Caco-2 (cell line): ENCODE results near the gene CXCL12. TPM values are rescaled to one million over a fixed set of nuclear protein-coding genes. Genes with fewer than 3 reads are reported as not detected.

Experiments
- BruUV-seq: library from RNA; stranded (reverse); fragments of 400-500 nt; replicated peaks from 2 replicates; lab custom pipeline; 2021; lab: Mats Ljungman, UMichigan
- CTCF ChIA-PET: fragments of 300-600 bp; sonication (Branson Sonifier 250); formaldehyde crosslinking; loops from one replicate; lab custom pipeline; 2022; ENCODE audit warnings: antibody characterized with exemption; lab: Charles Lee
- POLR2A ChIA-PET: fragments of 300-600 bp; sonication (Branson Sonifier 250); formaldehyde crosslinking; loops from one replicate; lab custom pipeline; 2022; ENCODE audit warnings: antibody characterized with exemption; lab: Charles Lee
- DNase-seq, 2 experiments: peaks; one replicate each; pipeline versions ENCODE4 v3.0.0 to v3.0.0-alpha.2; 2020 to 2022
- H3K27me3 ChIP-seq: replicated peaks from 2 replicates; pipeline ENCODE4 v1.6.0; 2011; ENCODE audit warnings: low read length; ENCODE audit not compliant: control insufficient read depth, insufficient read depth
- H3K36me3 ChIP-seq: 2 replicates; pipeline ENCODE4 v1.5.1; 2011; ENCODE audit warnings: low read length; ENCODE audit not compliant: control insufficient read depth, insufficient read depth
- H3K4me1 ChIP-seq: fragments of 250-450 bp; sonication (Bioruptor Pico); 2 replicates; pipeline ENCODE4 v1.5.1; 2020; ENCODE audit warnings: mild to moderate bottlenecking
- H3K4me3 ChIP-seq: 2 replicates; pipeline ENCODE4 v1.5.1; 2011; ENCODE audit warnings: low read depth, mild to moderate bottlenecking, control low read depth, low read length
- H3K9me3 ChIP-seq: fragments of 250-450 bp; sonication (Bioruptor Pico); 2 replicates; pipeline ENCODE4 v1.5.1; 2020; ENCODE audit warnings: mild to moderate bottlenecking, moderate library complexity
- H3K27ac Mint-ChIP-seq: one replicate; pipeline ENCODE4 v1.8.0; 2022; ENCODE audit warnings: mixed read lengths; ENCODE audit not compliant: unreplicated experiment
- H3K27me3 Mint-ChIP-seq: one replicate; pipeline ENCODE4 v1.8.0; 2022; ENCODE audit warnings: mixed read lengths; ENCODE audit not compliant: insufficient read depth, unreplicated experiment
- H3K36me3 Mint-ChIP-seq: one replicate; pipeline ENCODE4 v1.8.0; 2022; ENCODE audit warnings: mild to moderate bottlenecking, mixed read lengths; ENCODE audit not compliant: insufficient read depth, unreplicated experiment
- H3K4me1 Mint-ChIP-seq: one replicate; pipeline ENCODE4 v1.8.0; 2022; ENCODE audit warnings: low read depth, mixed read lengths; ENCODE audit not compliant: unreplicated experiment
- H3K4me3 Mint-ChIP-seq: one replicate; pipeline ENCODE4 v1.8.0; 2022; ENCODE audit warnings: mild to moderate bottlenecking, moderate library complexity, mixed read lengths; ENCODE audit not compliant: unreplicated experiment
- H3K9me3 Mint-ChIP-seq: one replicate; pipeline ENCODE4 v1.8.0; 2022; ENCODE audit warnings: mixed read lengths; ENCODE audit not compliant: unreplicated experiment
- CTCF ChIP-seq, 2 experiments: fragments of 200-600 bp in 1 of 2; IDR thresholded peaks; 1 replicate in 1 of 2; 2 replicates in 1 of 2; pipeline versions ENCODE4 v1.5.1 to v1.8.0; 2011 to 2022; ENCODE audit warnings: antibody characterized with exemption in 1 of 2, control low read depth in 1 of 2, inconsistent platforms in 1 of 2, low read depth in 1 of 2, low read length in 1 of 2, mild to moderate bottlenecking in 1 of 2, moderate library complexity in 1 of 2; ENCODE audit not compliant: insufficient read depth in 1 of 2, severe bottlenecking in 1 of 2, unreplicated experiment in 1 of 2
- intact Hi-C: fragments of 100-400 bp; cut with micrococcal nuclease; formaldehyde crosslinking; loops from one replicate; pipeline ENCODE4 v1.10.0; 2022; ENCODE audit not compliant: unreplicated experiment
- total RNA-seq: library from RNA; stranded (reverse); gene quantifications from 2 replicates; pipeline ENCODE4 v1.2.3, GENCODE V29; 2022

Gene CXCL12
- total RNA-seq, 1 experiment from 2014 or later, result 0.27 TPM

GRCh38 chr10:44424298-44424697, 39.4 kb upstream of the CXCL12 start:
- intact Hi-C loops, result no loop called here
- Mint-ChIP-seq H3K9me3 (peaks cover 1% of the 10 kb centered on the region), H3K27me3 (no peaks in the 10 kb centered on the region), H3K4me3 (no peak overlapping the region), H3K4me1 (no peaks in the 10 kb centered on the region), H3K27ac (no peak overlapping the region), H3K36me3 (no peaks in the 10 kb centered on the region)
- H3K4me3 ChIP-seq, result no peak overlapping the region
- CTCF ChIA-PET, result no interaction called here
- no peak for TF ChIP-seq CTCF (IDR thresholded peaks at IDR 0.05; ENCODE audit: insufficient read depth in 1 of 2, low read depth in 1 of 2, low read length in 1 of 2, severe bottlenecking in 1 of 2, unreplicated experiment in 1 of 2)
- BruUV-seq, result no TSS peak
- no peaks in the 10 kb centered on the region for H3K9me3 ChIP-seq
- no peaks in the 10 kb centered on the region for H3K36me3 ChIP-seq
- no peak for DNase-seq
- POLR2A ChIA-PET, result no interaction called here
- H3K4me1 ChIP-seq, result no peaks in the 10 kb centered on the region
- no peaks in the 10 kb centered on the region for H3K27me3 ChIP-seq

- H3K27ac Mint-ChIP-seq, result no peak overlapping the region
- BruUV-seq, result no TSS peak
- no peak overlapping the region for H3K4me3 Mint-ChIP-seq
- Histone ChIP-seq H3K36me3 (no peaks in the 10 kb centered on the region), H3K4me1 (no peaks in the 10 kb centered on the region), H3K4me3 (no peak overlapping the region), H3K9me3 (no peaks in the 10 kb centered on the region), H3K27me3 (no peaks in the 10 kb centered on the region)
- H3K36me3 Mint-ChIP-seq, result no peaks in the 10 kb centered on the region
- H3K9me3 Mint-ChIP-seq, result no peaks in the 10 kb centered on the region
- CTCF ChIA-PET, result no interaction called here
- no peak for DNase-seq
- intact Hi-C loops, result no loop called here
- peaks cover 1% of the 10 kb centered on the region for H3K27me3 Mint-ChIP-seq
- TF ChIP-seq CTCF (IDR thresholded peaks at IDR 0.05; ENCODE audit: insufficient read depth in 1 of 2, low read depth in 1 of 2, low read length in 1 of 2, severe bottlenecking in 1 of 2, unreplicated experiment in 1 of 2), result no peak
- no peaks in the 10 kb centered on the region for H3K4me1 Mint-ChIP-seq
- POLR2A ChIA-PET, result no interaction called here
These were observed 37.7 kb upstream of the CXCL12 start for GRCh38 chr10:44422570-44423101.

- no peaks in the 10 kb centered on the region for H3K4me1 ChIP-seq
- no peaks in the 10 kb centered on the region for H3K4me1 Mint-ChIP-seq
- no peak overlapping the region for H3K4me3 Mint-ChIP-seq
- intact Hi-C loops, result no loop called here
- no peak overlapping the region for H3K27ac Mint-ChIP-seq
- no peak for DNase-seq
- H3K36me3 ChIP-seq, result no peaks in the 10 kb centered on the region
- TF ChIP-seq CTCF (IDR thresholded peaks at IDR 0.05; ENCODE audit: insufficient read depth in 1 of 2, low read depth in 1 of 2, low read length in 1 of 2, severe bottlenecking in 1 of 2, unreplicated experiment in 1 of 2), result no peak
- H3K27me3 Mint-ChIP-seq, result peaks cover 5% of the 10 kb centered on the region
- no peak overlapping the region for H3K4me3 ChIP-seq
- H3K9me3 Mint-ChIP-seq, result no peaks in the 10 kb centered on the region
- no peaks in the 10 kb centered on the region for H3K36me3 Mint-ChIP-seq
- no peaks in the 10 kb centered on the region for H3K9me3 ChIP-seq
- no peaks in the 10 kb centered on the region for H3K27me3 ChIP-seq
- ChIA-PET POLR2A (no interaction called here), CTCF (no interaction called here)
- BruUV-seq, result no TSS peak
These were observed 37.3 kb upstream of the CXCL12 start for GRCh38 chr10:44422153-44422552.
